Measurements from ENCODE around the gene ABHD11. TPM values are rescaled to one million over a fixed set of nuclear protein-coding genes. Genes with fewer than 3 reads are reported as not detected.

Gene ABHD11
- total RNA-seq, 4 donors from 2014 or later = 4.4 to 14.1 (median 7.7) TPM

DNA sequence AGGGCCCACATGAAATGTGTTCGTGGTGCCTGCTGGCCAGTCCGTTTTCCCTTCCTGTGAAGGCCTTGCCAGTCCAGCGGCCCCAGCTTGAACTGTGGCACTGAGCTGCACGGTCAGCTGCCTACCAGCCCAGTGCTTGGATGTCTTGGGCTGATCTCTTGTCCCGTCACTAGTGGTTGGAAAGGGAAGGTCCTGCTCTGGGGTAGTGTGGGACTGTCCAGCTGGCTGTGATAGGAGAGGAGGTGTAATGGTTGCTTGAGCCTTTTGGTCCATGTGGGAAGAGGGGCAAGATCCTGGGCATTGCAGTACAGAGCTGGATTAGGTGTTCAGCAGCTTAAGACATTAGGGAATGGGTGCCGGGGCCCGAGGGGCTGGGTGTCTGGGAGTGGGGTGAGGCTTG lies 40.2 kb downstream of the ABHD11 start:
- H3K9me3 ChIP-seq = no peaks in the 10 kb centered on the region
- intact Hi-C loops (cut with DNase I; ENCODE audit: low total_unique reads) = no loop called here
- H3K4me3 ChIP-seq = no peak overlapping the region
- no peak overlapping the region for H3K27ac ChIP-seq
- no peak for TF ChIP-seq CTCF (IDR thresholded peaks at IDR 0.05)
- TF ChIP-seq POLR2A (IDR thresholded peaks at IDR 0.05) = no peak
- no peaks in the 10 kb centered on the region for H3K4me1 ChIP-seq
- no peak for DNase-seq
- H3K36me3 ChIP-seq = no peaks in the 10 kb centered on the region
- no peaks in the 10 kb centered on the region for H3K27me3 ChIP-seq

DNA sequence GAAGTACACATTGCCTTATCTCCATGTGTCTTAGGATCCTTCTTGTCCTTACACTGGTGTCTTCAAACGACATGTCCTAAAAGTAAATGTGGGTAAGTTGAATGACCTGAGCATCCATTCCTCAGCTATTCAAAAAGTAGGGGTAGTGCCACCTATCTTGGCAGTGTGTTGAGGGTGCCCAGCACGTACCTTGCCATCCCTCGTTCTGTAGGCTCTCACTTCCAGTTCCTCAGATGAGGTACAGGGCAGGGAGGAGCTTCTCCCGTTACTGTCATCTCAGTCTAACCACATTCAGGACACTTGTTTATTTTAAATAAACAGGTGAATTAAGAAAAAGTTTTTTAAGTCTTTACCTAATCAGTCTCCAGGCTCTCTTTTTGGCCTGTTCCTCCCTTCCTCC lies 42.2 kb downstream of the ABHD11 start:
- Histone ChIP-seq H3K4me3 (no peak overlapping the region), H3K36me3 (no peaks in the 10 kb centered on the region), H3K9me3 (no peaks in the 10 kb centered on the region), H3K27ac (no peak overlapping the region), H3K4me1 (no peaks in the 10 kb centered on the region), H3K27me3 (no peaks in the 10 kb centered on the region)
- DNase-seq = no peak
- intact Hi-C loops (cut with DNase I; ENCODE audit: low total_unique reads) = no loop called here
- no peak for TF ChIP-seq POLR2A (IDR thresholded peaks at IDR 0.05)

DNA sequence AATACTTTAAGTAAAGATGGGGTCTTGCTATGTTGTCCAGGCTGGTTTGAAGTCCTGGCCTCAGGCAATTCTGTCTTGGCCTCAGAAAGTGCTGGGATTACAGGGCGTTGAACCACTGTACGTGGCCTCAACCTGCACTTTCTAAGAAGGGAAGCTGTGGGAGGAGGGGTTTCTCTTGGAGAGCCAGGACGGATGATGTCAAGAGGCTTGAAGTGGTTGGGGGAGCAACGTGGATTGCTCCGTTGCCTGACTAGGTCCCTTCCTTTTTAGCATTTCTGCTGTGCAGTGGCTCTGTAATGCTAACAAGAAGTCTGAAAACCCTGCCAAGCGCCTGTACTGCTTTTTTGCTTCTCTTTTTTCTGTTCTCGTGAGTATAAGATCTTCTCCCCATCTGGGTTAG lies 48.0 kb downstream of the ABHD11 start:
- no peaks in the 10 kb centered on the region for H3K36me3 ChIP-seq

GRCh38 chr7:73688288-73688687 lies 50.3 kb downstream of the ABHD11 start:
- no peak for DNase-seq
- intact Hi-C loops (cut with DNase I; ENCODE audit: low total_unique reads) = no loop called here
- TF ChIP-seq CTCF (IDR thresholded peaks at IDR 0.05) = no peak
- no peak for TF ChIP-seq POLR2A (IDR thresholded peaks at IDR 0.05)
- Histone ChIP-seq H3K4me3 (no peak overlapping the region), H3K4me1 (no peaks in the 10 kb centered on the region), H3K27me3 (no peaks in the 10 kb centered on the region), H3K36me3 (no peaks in the 10 kb centered on the region), H3K9me3 (no peaks in the 10 kb centered on the region), H3K27ac (no peak overlapping the region)

More for the DNA sequence above, 48.0 kb downstream of the ABHD11 start:
- Histone ChIP-seq H3K27ac (no peak overlapping the region), H3K4me3 (no peak overlapping the region), H3K4me1 (no peaks in the 10 kb centered on the region), H3K27me3 (no peaks in the 10 kb centered on the region), H3K9me3 (no peaks in the 10 kb centered on the region)
- TF ChIP-seq POLR2A (IDR thresholded peaks at IDR 0.05) = no peak
- TF ChIP-seq CTCF (IDR thresholded peaks at IDR 0.05) = no peak
- no peak for DNase-seq
- intact Hi-C loops (cut with DNase I; ENCODE audit: low total_unique reads) = no loop called here

MicroRNA genes within 50 kb of the gene (microRNA counts, 767-probe panel; counts per million panel counts)
- 0 counts per million in 2 donors for microRNA hsa-miR-4284

Small RNA genes within 50 kb of the gene (microRNA-seq; reads per million reads assigned to microRNA genes)
- gene MIR4284 (ENCODE audit: borderline microRNAs expressed, borderline replicate concordance) = not detected

Small RNA genes within 50 kb of the gene (small RNA-seq; reads per million reads assigned to genes)
- gene MIR4284 (not detected), gene RN7SL265P (not detected)

Other genes starting within 250 kb of the ABHD11 start
- gene BAZ1B, start 216.5 kb downstream of the ABHD11 start, total RNA-seq = 10 to 100 TPM; 29.5 to 79.5 (median 59.8) TPM
- 10 to 100 TPM; 13.8 to 63.5 (median 43.7) TPM for gene BCL7B, start 181.1 kb downstream of the ABHD11 start, total RNA-seq
- gene TBL2, start 160.2 kb downstream of the ABHD11 start, total RNA-seq = 100 to 1,000 TPM in 1 of 4 donors, 10 to 100 TPM in 3; 21.5 to 106 (median 50.9) TPM
- gene MLXIPL, start 114.3 kb downstream of the ABHD11 start, total RNA-seq = 1 to 10 TPM in 2 of 4 donors, not detected in 2; 1.7 to 1.9 TPM
- gene VPS37D, start 71.0 kb downstream of the ABHD11 start, total RNA-seq = 1 to 10 TPM in 3 of 4 donors, not detected in 1; 6.7 to 9.3 (median 8.8) TPM
- 10 to 100 TPM in 1 of 4 donors, 1 to 10 TPM in 2, under 1 TPM in 1; 0.29 to 14.1 (median 3.3) TPM for gene DNAJC30, start 55.3 kb downstream of the ABHD11 start, total RNA-seq
- gene BUD23, start 55.2 kb downstream of the ABHD11 start, total RNA-seq = 10 to 100 TPM; 12.4 to 54.6 (median 31.5) TPM
- 10 to 100 TPM in 2 of 4 donors, 1 to 10 TPM in 2; 2.3 to 19.1 (median 11.0) TPM for gene STX1A, start 19.1 kb downstream of the ABHD11 start, total RNA-seq
- 10 to 100 TPM in 1 of 4 donors, under 1 TPM in 2, not detected in 1; 0.51 to 15.1 (median 0.88) TPM for gene CLDN3, start 31.5 kb upstream of the ABHD11 start, total RNA-seq
- 10 to 100 TPM in 1 of 4 donors, 1 to 10 TPM in 2, under 1 TPM in 1; 0.77 to 55.7 (median 4.5) TPM for gene CLDN4, start 92.2 kb upstream of the ABHD11 start, total RNA-seq
- gene METTL27, start 103.7 kb upstream of the ABHD11 start, total RNA-seq = 1 to 10 TPM in 3 of 4 donors, not detected in 1; 1.5 to 9.3 (median 2.8) TPM
- gene TMEM270, start 122.4 kb upstream of the ABHD11 start, total RNA-seq = 1 to 10 TPM in 1 of 4 donors, not detected in 3; 1.1 TPM

Data from uterus (tissue), 4 donors.